GM19023 (cell line): ENCODE data around the gene LILRA6.
"Not testable (repeated sequence)": the region's sequence is repeated elsewhere in the genome, so short reads cannot be mapped to it uniquely, and the experiment has no call there.

Experiments used
- ATAC-seq: cut with Tn5 transposase; IDR thresholded peaks from one replicate; pipeline ENCODE4 v1.9.1; 2021; ENCODE audit warnings: mild to moderate bottlenecking, moderate library complexity; ENCODE audit not compliant: unreplicated experiment

LILRA6 gene

GRCh38 chr19:54242646-54243045, at the start of gene LILRA6:
Gene LILRA6, minus strand, starts transcription at chr19:54242790.
- not testable (repeated sequence) for ATAC-seq

- not testable (repeated sequence) for ATAC-seq
Observed at GRCh38 chr19:54289160-54289559, 46.6 kb upstream of the LILRA6 start.

DNA sequence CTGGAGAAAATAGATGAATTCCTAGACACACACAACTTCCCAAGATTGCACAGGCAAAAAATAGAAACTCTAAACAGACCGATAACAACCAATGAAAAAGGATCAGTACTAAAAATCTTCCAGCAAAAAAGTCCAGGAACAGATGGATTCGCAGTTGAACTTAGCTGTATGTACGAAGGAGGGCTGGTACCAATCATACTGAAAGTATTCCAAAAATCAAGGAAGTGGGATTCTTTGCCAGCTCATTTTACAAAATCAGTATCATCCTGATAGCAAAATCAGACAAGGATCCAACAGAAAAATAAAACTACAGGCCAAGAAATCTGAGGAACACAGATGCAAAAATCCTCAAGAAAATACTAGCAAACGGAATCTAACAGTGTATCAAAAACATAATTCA, 44.9 kb upstream of the LILRA6 start:
- ATAC-seq, result no peak

- not testable (repeated sequence) for ATAC-seq
Observed at GRCh38 chr19:54286283-54286682, 43.7 kb upstream of the LILRA6 start.

DNA sequence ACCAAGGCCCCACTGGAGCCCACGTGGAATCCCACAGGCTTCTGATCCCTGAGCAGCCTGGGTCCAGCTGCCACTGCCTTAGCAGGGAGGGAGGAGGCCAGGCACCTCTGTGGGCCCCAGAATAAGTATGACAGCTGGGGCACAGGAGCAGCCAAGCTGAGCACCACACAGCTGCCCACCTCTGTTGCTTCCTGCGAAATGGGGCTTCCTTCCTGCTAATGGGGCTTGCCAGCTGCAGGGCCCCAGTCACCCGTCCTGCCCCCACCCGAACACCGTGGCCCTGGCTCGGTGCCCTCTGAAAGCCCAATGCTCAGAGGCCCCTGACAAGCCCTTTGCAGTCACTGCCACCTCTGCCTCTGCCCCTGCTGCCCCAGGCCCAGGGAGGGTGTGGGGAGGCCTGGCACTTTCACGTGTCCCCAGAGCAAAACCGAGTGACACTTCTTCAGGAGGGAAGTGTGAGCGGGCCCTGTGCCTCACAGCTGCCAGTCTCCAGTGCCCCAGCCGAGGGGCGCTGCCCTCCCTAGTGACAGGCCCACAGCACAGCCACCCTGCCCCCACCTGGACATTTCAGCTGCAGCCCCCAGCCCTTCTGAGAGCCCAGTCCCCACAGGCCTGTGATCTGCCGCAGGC, 43.0 kb upstream of the LILRA6 start:
- not testable (repeated sequence) for ATAC-seq

DNA sequence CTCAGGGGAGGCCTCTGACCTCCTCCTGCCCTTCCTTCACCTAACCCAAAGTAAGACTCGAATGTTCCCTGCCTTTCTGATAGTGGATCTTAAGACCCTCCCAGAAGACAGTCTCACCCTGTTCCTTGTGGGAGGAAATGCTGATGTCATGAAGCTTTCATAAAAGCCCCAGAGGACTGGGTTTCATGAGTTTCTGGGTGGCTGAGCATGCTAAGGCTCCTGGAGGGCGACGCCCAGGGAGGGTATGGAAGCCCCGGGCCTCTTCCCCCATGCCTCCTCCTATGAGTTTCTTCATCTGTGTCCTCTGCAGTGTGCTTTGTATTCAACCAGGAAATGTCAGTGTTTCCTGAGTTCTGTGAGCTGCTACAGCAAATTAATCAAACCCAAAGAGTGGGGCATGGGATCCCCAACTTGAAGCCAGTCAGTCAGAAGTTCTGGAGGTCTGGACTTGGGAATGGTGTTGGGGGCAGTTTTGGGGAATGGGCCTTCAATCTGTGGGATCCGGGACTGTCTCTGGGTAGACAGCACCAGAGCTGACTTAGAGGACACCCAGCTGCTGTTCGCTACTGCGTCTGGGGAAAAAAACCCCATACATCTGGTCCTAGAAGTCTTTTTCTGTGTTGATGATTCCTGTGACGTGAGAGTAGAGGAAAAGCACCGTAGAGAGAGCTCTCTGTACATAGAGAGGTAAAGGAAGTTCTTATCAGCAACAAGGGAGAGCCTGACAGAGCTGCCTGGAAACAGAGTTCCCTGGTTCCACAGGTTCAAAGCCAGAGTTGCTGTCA, 40.3 kb upstream of the LILRA6 start:
- no peak for ATAC-seq

DNA sequence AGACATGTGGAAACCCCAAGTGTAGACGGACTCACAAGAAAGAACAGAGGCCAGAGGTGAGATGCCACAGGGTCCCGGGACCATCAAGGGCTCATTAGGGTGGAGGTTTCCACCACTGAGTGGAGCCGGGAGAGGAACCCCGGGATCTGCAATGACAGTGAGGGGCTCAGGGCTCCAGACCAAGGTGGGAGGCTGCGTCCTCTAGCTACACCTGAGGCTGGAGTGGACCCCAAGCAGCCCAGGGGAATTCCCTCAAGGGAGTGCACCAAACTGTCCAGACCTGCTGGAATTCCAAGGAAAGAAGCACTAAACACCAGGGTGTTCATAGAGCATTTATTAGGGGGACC, 39.1 kb upstream of the LILRA6 start:
- ATAC-seq, result not testable (repeated sequence)

GRCh38 chr19:54281007-54281728, 38.6 kb upstream of the LILRA6 start, which contains the start of gene LILRB2:
Gene LILRB2, minus strand, starts transcription at chr19:54281110. Its CDS starts 614 bp downstream, at chr19:54280496.
- no peak for ATAC-seq

- ATAC-seq, result not testable (repeated sequence)
Observed at GRCh38 chr19:54280441-54280840, 37.9 kb upstream of the LILRA6 start.

GRCh38 chr19:54280025-54280424, 37.4 kb upstream of the LILRA6 start:
- not testable (repeated sequence) for ATAC-seq

- no peak for ATAC-seq
Observed at GRCh38 chr19:54279406-54279962, 36.9 kb upstream of the LILRA6 start.

GRCh38 chr19:54278571-54279195, 36.1 kb upstream of the LILRA6 start:
- ATAC-seq, result not testable (repeated sequence)

DNA sequence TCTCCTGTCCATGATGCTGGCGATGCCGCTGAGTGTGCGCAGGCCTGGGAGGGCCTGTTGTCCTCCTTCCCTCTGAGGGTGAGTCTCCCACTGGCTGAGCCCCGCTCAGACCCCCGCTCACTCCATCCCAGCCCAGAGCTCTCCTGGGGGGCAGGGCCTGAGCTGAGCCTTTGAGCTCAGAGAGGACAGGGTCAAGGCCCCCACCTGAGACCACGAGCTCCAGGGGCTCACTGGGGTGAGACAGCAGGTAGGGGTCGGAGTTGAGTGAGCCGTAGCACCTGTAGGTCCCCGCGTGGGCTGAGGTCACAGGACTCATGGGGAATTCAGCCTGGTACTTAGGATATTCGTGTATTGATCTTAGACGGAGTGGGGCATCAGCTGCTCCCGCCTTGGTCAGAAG, 35.5 kb upstream of the LILRA6 start:
- not testable (repeated sequence) for ATAC-seq

DNA sequence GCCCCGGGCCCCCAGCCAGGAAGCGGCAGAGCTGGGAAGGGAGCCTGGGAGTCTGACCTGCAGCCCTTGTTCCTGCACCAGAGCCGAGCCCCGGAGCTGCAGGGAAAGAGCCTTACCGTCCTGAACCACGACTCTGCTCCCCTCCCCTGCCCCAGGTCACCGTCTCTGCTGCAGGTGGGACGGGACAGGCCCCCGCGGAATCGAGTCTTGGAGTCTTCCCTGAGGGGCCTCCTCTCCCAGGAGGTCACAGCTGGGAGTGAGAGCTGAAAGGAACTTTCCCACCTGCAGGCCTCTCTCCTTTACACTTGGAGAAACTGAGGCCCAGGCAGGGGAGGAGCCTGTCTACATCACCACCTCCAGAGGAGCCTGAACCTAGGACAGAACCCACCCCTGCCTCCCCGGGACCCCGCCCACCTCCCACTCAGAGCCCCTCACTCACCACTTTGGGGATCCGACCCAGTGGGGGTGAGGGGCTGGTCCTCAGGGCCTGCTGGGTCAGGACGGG, 34.6 kb upstream of the LILRA6 start:
- ATAC-seq, result not testable (repeated sequence)

- no peak for ATAC-seq
Observed at GRCh38 chr19:54275951-54276350, 33.4 kb upstream of the LILRA6 start.

- not testable (repeated sequence) for ATAC-seq
Observed at GRCh38 chr19:54274516-54274915, 31.9 kb upstream of the LILRA6 start.

DNA sequence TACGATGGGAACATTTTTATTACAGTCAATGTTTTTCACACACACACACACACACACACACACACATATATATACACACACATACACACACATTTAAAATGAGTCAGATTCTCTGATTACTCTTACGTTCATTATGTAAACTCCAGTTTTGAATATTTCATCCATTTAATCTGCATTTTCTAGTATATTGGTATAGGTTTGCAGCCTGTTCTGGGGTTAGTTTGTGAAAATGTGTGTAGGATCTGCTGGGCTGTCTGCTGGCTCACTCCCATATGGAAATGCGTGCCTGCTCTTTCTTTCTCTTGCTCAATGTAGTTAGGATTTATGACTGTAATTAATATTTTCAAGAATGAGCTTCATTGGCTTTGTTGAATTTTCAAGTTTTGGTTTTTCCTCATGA, 31.2 kb upstream of the LILRA6 start:
- ATAC-seq, result no peak

GRCh38 chr19:54272181-54272580, 29.6 kb upstream of the LILRA6 start:
- ATAC-seq, result not testable (repeated sequence)

DNA sequence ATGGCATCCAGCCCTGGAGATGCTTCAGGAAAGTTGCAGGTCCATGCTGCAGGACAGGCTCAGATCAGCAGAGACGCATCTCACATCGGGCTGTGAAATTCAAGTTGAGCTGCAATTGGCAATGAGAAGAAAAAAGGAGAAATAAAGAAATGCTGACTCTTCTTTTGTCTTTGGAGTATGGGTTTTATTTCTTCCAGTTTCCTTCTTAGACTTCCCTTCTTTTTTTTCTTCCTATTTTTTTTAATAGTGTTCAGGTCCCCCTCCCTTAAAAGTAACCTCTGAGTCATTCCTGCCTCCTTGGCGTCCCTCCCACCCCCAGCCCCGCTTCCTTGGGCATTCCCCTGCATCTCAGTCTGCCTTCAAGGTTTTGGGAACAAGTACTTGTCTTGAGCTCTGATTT, 29.0 kb upstream of the LILRA6 start:
- not testable (repeated sequence) for ATAC-seq

DNA sequence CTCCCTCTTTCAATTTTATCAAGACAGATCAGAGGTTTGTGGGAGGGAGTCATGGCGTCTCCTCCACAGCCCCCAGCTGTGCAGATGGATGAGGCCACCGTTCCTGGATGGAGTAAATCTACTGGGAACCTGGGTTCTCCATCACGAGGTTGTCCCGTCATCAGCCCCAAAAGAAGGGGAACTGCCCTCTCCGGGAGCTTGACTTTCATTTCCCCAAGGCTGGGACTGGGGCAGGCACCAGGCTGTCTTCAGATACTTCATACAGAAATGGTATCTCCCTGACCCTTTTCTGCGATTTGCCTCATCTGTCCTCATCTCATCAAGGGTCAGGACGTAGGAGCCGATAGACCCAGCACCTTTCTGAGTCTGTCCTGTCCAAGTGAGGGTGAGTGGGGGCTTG, 28.5 kb upstream of the LILRA6 start:
- ATAC-seq, result no peak

DNA sequence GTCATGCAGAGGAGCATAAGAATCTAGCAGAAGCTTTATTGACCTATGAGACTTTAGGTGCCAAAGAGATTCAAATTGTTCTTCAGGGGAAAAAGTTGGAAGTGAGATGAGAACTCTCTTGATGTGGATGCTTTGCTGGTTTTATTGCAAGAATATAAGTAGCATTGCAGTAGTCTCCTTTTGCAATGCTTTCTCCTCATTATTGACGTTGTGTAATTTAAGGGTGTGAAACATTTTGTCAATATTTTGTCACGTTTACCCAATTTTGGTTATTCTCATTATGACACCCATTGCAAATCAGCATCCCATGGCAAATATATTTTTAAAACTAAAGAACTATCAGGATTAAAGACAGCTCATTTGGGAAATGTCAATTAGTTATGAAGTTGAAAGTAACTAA, 26.3 kb upstream of the LILRA6 start:
- ATAC-seq, result no peak
